ENCODE results near the gene FRAS1. TPM values are rescaled to one million over a fixed set of nuclear protein-coding genes. Genes with fewer than 3 reads are reported as not detected.

The FRAS1 gene
- total RNA-seq, 3 donors from 2014 or later = 4.9 to 7.5 (median 6.6) TPM

- peak overlapping the region; percentile 54 to 78 for H3K27ac ChIP-seq
- intact Hi-C loops (cut with DNase I; ENCODE audit: low total_unique reads) = no loop called here
- no peaks in the 10 kb centered on the region for H3K27me3 ChIP-seq
- no peaks in the 10 kb centered on the region for H3K36me3 ChIP-seq
- no peak overlapping the region for H3K4me3 ChIP-seq
- DNase-seq (ENCODE audit: low spot score in 2 of 2) = no peak
- no peaks in the 10 kb centered on the region for H3K4me1 ChIP-seq
- no peaks in the 10 kb centered on the region for H3K9me3 ChIP-seq
- TF ChIP-seq CTCF (IDR thresholded peaks at IDR 0.05) (no peak), POLR2A (IDR thresholded peaks at IDR 0.05) (no peak)
These were observed 423.2 kb downstream of the FRAS1 start for GRCh38 chr4:78480286-78480685.

- H3K4me3 ChIP-seq = no peak overlapping the region
- H3K9me3 ChIP-seq = no peaks in the 10 kb centered on the region
- no peak for DNase-seq (ENCODE audit: low spot score in 2 of 2)
- no peaks in the 10 kb centered on the region for H3K27me3 ChIP-seq
- H3K36me3 ChIP-seq = no peaks in the 10 kb centered on the region
- TF ChIP-seq POLR2A (IDR thresholded peaks at IDR 0.05) (no peak), CTCF (IDR thresholded peaks at IDR 0.05) (no peak), POLR2AphosphoS5 (IDR thresholded peaks at IDR 0.05) (no peak)
- H3K27ac ChIP-seq = peak overlapping the region; percentile 72 to 87
- intact Hi-C loops (cut with DNase I; ENCODE audit: low total_unique reads) = no loop called here
- H3K4me1 ChIP-seq = no peaks in the 10 kb centered on the region
These were observed 424.1 kb downstream of the FRAS1 start for GRCh38 chr4:78481180-78481579.

- TF ChIP-seq POLR2A (IDR thresholded peaks at IDR 0.05) = no peak
- no peak for TF ChIP-seq CTCF (IDR thresholded peaks at IDR 0.05)
- no peak for TF ChIP-seq POLR2AphosphoS5 (IDR thresholded peaks at IDR 0.05)
- no peak for DNase-seq (ENCODE audit: low spot score in 2 of 2)
- intact Hi-C loops (cut with DNase I; ENCODE audit: low total_unique reads) = no loop called here
These were observed 425.2 kb downstream of the FRAS1 start for GRCh38 chr4:78482281-78482680.

GRCh38 chr4:78483811-78484210 lies 426.7 kb downstream of the FRAS1 start:
- intact Hi-C loops (cut with DNase I; ENCODE audit: low total_unique reads) = no loop called here
- Histone ChIP-seq H3K4me3 (no peak overlapping the region), H3K27me3 (no peaks in the 10 kb centered on the region), H3K27ac (no peak overlapping the region), H3K36me3 (no peaks in the 10 kb centered on the region), H3K9me3 (no peaks in the 10 kb centered on the region), H3K4me1 (no peaks in the 10 kb centered on the region)
- DNase-seq (ENCODE audit: low spot score in 2 of 2) = no peak
- TF ChIP-seq POLR2AphosphoS5 (IDR thresholded peaks at IDR 0.05) (no peak), POLR2A (IDR thresholded peaks at IDR 0.05) (no peak), CTCF (IDR thresholded peaks at IDR 0.05) (no peak)

More at GRCh38 chr4:78482281-78482680, 425.2 kb downstream of the FRAS1 start:
- no peak overlapping the region for H3K4me3 ChIP-seq
- H3K9me3 ChIP-seq = no peaks in the 10 kb centered on the region
- H3K27me3 ChIP-seq = no peaks in the 10 kb centered on the region
- H3K36me3 ChIP-seq = no peaks in the 10 kb centered on the region
- H3K27ac ChIP-seq = peak overlapping the region; percentile 72 to 87
- H3K4me1 ChIP-seq = no peaks in the 10 kb centered on the region

GRCh38 chr4:78484574-78484973 lies 427.5 kb downstream of the FRAS1 start:
- Histone ChIP-seq H3K36me3 (no peaks in the 10 kb centered on the region), H3K27me3 (no peaks in the 10 kb centered on the region), H3K4me3 (no peak overlapping the region), H3K9me3 (no peaks in the 10 kb centered on the region), H3K4me1 (no peaks in the 10 kb centered on the region), H3K27ac (no peak overlapping the region)
- TF ChIP-seq CTCF (IDR thresholded peaks at IDR 0.05) (no peak), POLR2AphosphoS5 (IDR thresholded peaks at IDR 0.05) (no peak), POLR2A (IDR thresholded peaks at IDR 0.05) (no peak)
- intact Hi-C loops (cut with DNase I; ENCODE audit: low total_unique reads) = no loop called here
- DNase-seq (ENCODE audit: low spot score in 2 of 2) = no peak

All from breast epithelium (tissue), 4 donors.